ENCODE measurements around the gene VPS8.
"Not testable (repeated sequence)": the region's sequence is repeated elsewhere in the genome, so short reads cannot be mapped to it uniquely, and the experiment has no call there.

Gene VPS8

DNA sequence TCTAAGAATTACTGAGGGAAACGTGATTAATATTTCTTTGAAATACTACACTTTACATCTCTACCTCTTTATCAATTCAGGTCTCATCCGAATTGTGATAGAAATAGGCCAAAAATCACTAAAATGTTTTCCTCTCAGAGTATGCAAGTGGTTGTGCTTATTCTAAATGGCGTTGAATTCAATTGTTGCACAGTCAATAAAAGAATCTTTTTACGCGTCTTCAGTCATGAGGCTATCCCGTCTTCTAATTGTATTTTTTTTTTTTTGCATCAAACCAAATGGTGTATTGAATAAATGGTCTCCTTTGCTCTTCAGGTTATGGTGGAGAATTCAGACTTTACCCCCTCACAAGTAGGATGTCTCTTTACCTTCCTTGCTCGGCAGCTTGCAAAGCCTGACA lies 112.6 kb downstream of the VPS8 start:
- no peak for DNase-seq (ENCODE audit: low spot score)

DNA sequence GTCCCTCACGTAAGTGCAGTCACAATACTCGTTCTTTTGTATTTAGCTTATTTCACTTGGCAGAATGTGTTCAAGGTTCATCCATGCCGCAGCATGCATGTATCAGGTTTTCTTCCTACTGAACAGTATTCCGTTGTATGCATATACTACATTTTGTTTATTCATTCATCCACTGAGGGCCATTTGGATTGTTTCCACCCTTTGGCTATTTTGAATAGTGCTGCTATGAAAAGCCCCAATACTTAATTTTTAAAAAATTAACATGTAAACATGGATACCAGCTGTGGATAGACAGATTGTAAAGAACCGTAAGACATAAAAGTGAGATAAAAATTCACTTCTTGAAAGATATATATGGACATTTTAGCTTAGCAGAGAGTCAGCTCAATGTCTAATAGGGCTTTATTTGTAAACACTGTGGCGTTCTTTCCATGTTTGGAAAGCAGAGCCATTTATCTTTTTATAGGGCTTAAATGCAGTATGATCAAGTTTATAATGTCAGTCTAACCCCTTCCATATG lies 115.9 kb downstream of the VPS8 start:
- no peak for DNase-seq (ENCODE audit: low spot score)

DNA sequence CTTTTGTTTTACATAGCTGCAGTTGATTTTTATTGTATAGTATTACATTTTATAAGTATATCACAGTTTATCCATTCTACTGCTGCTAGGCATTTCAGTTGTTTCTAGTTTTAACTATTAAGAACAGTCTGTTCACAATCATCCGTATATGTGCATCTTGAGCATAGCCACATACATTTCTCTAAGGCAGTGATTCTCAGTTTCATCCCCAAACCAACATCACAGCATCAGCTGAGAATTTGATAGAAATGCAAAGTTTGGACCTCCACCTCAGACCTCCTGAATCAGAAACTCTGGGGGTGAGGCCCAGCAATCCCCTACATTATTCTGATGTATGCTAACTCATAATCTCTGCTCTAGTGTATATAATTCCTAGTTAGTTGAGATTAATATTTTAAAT lies 120.8 kb downstream of the VPS8 start:
- DNase-seq (ENCODE audit: low spot score), result no peak

GRCh38 chr3:184937611-184938010 lies 125.6 kb downstream of the VPS8 start:
- no peak for DNase-seq (ENCODE audit: low spot score)

DNA sequence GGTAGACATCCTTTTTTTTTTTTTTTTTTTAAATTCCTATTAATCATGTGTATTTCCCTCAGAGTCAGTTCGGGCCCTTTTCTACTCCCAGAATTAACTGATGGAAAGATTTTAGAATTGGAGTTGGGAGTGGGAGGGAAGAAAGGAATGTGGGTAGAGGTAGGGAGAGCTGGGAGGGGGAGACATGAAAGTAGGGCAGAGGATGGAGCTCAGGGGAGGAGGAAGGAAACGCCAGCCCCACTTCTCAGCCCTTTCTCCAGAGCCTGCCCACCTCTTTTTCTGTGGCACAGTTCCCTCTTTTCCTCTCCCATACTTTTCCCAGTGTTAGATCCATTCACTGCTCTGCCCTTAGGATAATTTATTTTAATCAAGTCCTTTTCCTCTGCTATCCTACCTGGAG lies 129.4 kb downstream of the VPS8 start:
- DNase-seq (ENCODE audit: low spot score), result no peak

GRCh38 chr3:184942735-184943134 lies 130.8 kb downstream of the VPS8 start:
- DNase-seq (ENCODE audit: low spot score), result no peak

DNA sequence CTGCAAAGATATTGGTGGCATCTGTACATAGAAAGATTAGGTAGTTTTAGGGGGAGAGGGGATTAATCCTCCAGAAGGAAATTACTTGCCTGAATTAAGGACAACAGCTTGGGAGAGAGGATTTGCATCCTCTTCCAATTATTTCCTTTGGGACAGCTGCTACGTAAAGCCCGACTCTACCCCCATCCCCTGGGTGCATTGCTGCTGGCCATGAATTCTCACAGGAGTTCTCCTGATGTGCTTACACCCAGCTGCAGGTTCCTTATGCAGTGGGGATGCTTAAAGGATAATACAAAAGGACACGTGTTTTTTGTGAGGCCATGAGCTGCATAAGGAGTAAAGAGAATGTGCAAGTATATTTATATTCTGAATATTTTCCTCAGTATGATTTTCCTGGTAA lies 132.3 kb downstream of the VPS8 start:
- no peak for DNase-seq (ENCODE audit: low spot score)

DNA sequence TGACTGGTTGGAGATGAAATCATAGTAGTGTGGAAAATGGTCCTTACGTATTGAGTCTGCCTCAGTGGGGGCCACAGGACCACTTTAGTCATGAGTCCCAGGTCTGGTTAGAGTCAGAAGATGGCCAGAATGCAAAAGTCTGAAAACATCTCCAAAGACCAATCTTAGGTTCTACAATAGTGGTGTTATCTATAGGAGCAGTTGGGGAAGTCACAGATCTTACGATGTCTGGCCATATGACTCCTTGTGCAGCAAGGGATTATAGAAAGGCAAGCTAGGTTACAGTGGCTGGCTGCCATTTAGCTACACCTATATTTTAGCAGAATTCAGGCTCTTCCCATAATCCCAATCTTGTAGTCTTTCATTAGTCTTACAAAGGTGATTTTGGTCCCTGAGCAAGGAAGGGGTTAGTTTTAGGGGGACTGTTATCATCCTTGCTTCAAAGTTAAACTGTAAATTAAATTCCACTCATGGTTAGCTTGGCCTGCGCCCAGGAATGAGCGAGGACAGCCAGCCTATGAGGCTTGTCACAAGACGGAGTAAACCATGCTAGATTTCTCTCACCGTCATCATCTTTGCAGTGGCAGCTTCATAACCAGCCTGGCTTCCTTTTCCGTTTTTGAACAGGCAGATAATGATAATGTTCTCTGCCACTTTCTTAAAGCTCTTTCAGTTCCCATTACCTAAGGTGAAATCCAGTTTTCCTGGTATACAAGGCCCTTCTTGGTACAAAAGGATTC lies 134.1 kb downstream of the VPS8 start:
- DNase-seq (ENCODE audit: low spot score), result no peak

DNA sequence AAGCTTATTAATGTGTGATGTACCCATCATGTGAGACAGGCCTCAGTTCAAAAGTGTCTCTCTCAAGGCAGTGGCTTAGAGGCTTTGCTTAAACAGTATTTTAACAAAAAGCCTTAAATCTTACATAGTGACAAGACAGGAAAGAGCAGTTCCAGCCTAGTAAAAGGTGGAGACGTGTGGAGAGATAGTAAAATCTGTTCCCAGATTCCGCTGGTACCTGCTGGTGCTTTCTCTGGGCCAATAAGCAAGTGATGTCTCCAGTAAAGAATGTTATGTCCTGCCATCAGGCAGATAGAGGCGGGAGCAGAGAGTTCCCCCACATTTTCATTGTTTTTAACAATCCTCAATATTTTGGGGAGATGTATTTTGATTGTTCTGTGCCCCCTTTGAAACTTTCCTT lies 135.0 kb downstream of the VPS8 start:
- no peak for DNase-seq (ENCODE audit: low spot score)

DNA sequence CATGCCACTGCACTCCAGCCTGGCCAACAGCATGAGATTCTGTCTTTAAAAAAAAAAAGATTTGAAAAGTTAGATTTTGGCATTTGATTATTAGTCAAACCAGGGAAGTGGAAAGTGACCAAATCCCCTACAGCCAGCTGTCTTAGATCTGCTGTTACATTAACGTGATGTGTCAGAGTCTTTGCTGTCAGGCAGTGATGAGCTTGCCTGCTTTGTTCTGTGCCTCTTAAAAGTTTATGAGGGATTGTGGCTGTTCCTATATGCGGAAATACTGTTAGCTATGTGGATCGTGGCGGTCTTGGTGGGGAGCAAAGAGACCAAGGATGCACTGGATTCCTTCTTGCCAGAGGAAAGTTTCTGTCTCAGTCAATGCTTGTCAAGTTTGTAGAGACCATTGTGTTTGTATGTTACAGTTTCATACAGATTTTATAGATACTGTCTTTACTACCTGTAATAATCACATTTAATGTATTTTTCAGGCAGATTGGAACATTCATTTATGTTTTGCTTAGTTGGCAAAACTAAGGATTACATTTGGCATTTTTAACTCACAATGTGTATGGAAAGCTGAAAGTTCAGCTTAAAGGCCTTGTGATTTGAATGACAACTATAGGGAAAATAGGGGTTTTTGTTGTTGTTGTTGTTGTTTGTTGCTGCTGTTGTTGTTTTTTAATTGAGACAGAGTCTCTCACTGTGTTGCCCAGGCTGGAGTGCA lies 137.4 kb downstream of the VPS8 start:
- no peak for DNase-seq (ENCODE audit: low spot score)

DNA sequence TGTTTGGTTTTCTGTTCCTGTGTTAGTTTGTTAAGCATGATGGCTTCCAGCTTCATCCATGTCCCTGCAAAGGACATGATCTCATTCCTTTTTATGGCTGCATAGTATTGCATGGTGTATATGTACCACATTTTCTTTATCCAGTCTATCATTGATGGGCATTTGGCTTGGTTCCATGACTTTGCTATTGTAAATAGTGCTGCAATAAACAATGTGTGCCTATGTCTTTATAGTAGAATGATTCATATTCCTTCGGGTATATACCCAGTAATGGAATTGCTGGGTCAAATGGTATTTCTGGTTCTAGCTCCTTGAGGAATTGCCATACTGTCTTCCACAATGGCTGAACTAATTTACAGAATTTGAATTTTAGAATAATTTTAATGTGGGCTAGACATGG lies 138.8 kb downstream of the VPS8 start:
- DNase-seq (ENCODE audit: low spot score), result not testable (repeated sequence)

DNA sequence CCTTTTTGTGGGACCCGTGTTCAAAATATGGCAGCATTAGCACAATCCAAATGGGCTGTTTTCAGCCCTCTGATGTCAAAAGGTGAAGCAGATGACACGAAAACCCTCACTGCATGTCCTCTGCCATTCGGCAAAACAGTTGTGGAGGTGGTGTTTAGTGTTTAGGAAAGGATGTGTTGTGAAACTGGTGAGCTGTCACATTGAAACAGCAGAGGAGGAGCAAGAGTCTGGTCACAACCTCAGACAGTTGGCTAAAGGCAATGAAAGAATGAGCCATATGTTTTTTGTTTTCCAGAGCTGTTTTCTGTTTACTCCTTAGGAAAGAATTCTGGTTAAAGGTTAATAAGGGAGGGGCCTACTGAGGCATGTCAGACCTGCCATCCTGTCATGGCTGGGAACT lies 140.7 kb downstream of the VPS8 start:
- DNase-seq (ENCODE audit: low spot score), result no peak

GRCh38 chr3:184953401-184953800 lies 141.4 kb downstream of the VPS8 start:
- no peak for DNase-seq (ENCODE audit: low spot score)

DNA sequence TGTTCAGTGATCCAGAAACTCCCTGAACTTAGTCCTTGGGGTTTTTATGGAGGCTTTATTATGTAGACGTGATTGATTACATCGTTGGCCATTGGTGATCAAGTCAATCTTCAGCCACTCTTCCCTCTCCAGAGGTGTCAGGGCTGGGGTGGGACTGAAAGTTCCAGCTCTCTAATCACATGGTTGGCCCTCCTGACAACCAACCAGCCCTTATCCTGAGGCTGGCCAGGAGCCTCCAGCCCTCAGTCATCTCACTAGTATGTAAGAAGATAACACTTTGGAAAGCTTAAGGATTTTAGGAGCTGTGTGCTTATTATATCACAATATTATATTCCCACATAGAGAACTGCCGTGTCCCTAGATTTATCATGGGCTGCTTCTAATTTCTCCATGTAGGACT lies 142.3 kb downstream of the VPS8 start:
- no peak for DNase-seq (ENCODE audit: low spot score)

DNA sequence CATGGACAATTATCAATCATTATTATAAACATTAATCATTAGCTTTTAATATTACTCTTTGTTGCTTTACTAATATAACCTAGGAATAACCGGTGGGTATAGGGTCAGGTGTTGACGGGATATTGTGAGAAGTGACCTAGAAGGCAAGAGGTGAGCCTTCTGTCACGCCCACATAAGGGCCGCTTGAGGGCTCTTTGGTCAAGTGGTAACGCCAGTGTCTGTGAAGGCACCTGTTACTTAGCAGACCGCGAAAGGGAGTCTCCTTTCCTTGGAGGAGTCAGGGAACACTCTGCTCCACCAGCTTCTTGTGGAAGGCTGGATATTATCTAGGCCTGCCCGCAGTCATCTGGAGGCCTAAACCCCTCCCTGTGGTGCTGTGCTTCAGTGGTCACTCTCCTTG lies 142.9 kb downstream of the VPS8 start:
- DNase-seq (ENCODE audit: low spot score), result not testable (repeated sequence)

DNA sequence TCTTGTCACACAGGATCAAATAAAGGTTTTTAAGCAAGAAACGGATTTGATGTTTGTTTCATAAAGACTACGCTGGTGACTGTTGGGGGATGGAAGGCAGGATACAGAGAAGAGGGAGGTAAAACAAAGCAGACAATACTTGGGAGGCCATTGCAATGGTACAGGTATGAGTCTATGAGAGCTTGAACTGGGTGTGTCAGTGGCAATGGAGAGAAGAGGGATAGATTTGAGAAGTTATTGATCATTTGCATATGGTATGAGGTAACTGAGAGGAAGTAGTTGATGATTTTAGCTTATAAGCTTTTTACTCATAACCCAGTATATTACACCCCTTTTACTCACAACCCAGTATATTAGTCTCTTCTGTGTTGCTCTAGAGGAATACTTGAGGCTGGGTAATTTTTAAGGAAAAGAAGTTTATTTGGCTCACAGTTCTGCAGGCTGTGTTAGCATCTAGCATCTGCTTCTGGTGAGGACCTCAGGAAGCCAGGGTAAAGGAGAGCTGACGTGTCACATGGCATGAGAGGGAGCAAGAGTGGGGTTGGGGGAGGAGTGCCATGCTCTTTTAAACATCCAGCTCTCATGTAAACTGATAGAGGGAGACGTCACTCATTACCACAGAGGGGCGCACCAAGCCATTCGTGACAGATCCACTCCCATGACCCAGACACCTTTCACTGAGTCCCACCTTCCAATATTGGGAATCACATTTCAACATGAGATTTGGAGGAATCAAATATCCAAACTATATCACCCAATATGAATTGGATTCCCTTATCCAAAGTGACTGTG lies 153.9 kb downstream of the VPS8 start:
- no peak for DNase-seq (ENCODE audit: low spot score)

- no peak for DNase-seq (ENCODE audit: low spot score)
Measured at GRCh38 chr3:184968115-184968514, 156.1 kb downstream of the VPS8 start.

DNA sequence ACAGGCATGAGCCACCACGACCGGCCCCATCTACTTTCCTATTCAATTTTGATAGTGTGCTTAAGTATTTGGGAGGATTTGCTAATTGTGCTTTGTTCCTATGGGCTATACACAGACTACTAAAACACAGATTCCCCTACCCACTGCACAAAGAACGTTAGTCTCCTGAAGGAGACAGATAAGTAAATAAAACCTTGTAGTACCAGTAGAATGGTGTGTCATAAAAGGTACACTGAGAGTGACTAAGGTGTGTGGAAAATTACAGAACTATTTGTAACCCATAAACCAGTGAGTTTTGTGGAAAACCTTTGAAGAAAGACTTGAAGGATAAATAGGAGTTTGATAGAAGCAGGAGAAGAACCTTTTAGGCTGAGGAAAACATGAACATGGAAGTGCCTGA lies 158.2 kb downstream of the VPS8 start:
- no peak for DNase-seq (ENCODE audit: low spot score)

DNA sequence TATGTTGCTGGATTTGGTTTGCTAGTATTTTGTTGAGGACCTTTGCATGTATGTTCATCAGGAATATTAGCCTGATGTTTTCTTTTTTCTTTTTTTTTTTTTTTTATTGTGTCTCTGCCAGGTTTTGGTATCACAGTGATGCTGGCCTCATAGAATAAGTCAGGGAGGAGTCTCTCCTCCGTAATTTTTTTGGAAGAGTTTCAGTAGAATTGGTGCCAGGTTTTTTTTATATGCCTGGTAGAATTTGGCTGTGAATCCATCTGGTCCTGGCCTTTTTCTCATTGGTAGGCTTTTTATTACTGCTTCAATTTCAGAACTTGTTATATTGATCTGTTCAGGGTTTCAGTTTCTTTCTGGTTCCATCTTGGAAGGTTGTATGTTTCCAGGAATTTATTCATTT lies 165.8 kb downstream of the VPS8 start:
- DNase-seq (ENCODE audit: low spot score), result no peak

DNA sequence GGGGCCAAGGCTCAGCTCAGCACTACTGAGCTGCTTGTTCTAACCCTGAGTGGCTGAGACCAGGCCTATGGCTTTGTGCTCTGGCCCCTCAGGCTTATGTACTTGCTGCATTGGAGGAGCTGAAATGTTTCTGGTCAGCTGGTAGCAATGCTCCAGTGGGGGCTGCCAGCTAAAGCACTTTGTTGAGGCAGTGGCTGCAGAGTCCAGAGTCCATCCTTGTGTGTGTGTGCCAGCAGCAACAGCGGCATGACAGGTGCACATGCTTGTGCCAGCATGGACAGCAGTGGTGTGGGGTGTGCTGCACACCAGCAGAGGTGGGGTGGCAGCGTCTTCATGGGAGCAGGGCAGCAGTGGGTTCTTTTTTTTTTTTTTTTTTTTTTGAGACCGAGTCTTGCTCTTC lies 169.1 kb downstream of the VPS8 start:
- no peak for DNase-seq (ENCODE audit: low spot score)

GRCh38 chr3:184982076-184982475 lies 170.1 kb downstream of the VPS8 start:
- DNase-seq (ENCODE audit: low spot score), result no peak

- DNase-seq (ENCODE audit: low spot score), result no peak
Measured at GRCh38 chr3:184985586-184985985, 173.6 kb downstream of the VPS8 start.

DNA sequence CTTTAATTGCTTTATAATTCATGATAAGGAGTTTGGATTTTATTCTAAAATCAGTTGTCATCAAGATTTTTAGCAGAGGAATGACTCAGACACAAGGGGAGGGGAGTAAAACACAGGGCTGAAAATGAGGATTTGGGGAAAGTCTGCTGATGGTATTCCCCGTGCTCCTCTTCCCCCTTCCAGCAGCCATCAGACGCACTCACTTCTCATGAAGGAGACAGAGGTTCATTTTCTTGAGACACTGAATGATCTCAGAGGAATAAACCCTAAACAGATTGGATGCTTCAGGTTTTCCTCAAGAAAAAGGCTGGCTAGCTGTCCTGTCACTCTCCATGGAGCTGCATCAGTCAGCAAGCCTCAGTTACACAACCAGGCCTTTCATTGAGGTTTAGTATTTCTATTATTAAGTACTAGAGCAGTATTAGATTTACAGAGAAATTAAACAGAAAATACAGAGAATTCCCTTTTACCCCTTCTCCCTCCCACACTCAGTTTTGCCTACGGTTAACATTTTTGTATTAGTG lies 174.5 kb downstream of the VPS8 start:
- DNase-seq (ENCODE audit: low spot score), result no peak
